ENCODE results near the gene ZBTB45.

ZBTB45 gene

DNA sequence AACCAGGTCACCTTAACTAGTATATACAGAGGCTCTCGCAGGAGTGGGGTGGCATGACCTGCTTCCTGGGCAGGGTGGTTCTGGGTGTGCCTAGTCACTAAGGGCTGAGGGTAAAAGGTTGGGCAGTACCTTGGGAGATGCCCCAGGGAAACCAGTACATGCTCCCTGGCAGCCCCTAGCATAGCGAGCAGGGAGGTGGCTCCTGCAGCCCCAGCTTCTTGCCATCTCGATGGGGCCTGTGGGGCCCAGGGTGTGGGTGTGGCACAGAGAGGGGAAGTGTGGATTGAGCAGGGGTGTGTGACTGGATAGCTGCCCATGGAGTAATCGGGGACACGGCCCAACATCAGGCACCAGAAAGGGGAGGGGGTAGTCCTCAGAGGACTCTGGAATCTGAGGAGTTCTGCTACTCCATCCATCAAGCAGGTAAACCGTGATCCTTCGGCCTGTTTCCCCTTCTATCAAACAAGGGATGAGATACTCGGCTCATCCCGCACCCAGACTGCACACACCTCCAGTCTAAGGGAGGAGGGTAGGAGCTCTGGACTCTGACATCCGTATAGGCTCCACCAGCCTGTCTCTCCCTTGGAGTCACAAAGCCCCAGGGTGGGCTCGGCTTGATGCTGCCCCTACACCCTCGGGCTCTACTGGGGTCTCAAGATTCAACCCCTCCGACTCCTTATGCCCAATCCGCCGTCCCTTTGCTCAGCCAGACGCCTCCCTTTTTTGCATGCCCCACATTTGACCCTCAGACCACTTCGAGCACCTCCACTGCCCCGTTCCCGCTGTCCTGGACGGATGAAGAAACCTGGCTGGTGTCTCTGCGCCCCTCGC, 1.1 kb downstream of the ZBTB45 start (continued):
- TF ChIP-seq PBX3 (CRISPR knock-in tag; IDR thresholded peaks at IDR 0.05) (0 out of 2 replicates have a peak, but pooled peaks have one; percentile 53), KLF9 (tag by site-specific recombination; IDR thresholded peaks at IDR 0.05; ENCODE audit: low read depth) (peak; percentile 45; the same call in 1 of the 2 replicates), ZNF692 (tag by site-specific recombination; IDR thresholded peaks at IDR 0.05) (peak; percentile 62; the same call in 1 of the 2 replicates), AEBP2 (tag by site-specific recombination; IDR thresholded peaks at IDR 0.05; ENCODE audit: borderline replicate concordance) (no peak), YY1 (tag by site-specific recombination; IDR thresholded peaks at IDR 0.05) (no peak)

GRCh38 chr19:58516964-58517833, 2.4 kb downstream of the ZBTB45 start:
- Histone ChIP-seq H3K27ac (ENCODE audit: extremely low read depth, low read depth, low read length) (no peak overlapping the region), H3K4me3 (ENCODE audit: low read depth, low read length) (no peak overlapping the region), H3K4me1 (ENCODE audit: control insufficient read depth, insufficient read depth, low read length) (peaks cover 10% of the 10 kb centered on the region), H3K9me3 (ENCODE audit: control insufficient read depth, insufficient read depth, low read depth, low read length) (no peaks in the 10 kb centered on the region), H3K36me3 (ENCODE audit: control insufficient read depth in 2 of 2, insufficient read depth in 1 of 2, low read length in 2 of 2) (peaks cover 0 to 27% of the 10 kb centered on the region in 2 experiments; a peak in 1 of 3 replicates)
- TF ChIP-seq ZNF140 (tag by site-specific recombination; IDR thresholded peaks at IDR 0.05) = no peak
- 0 out of 2 replicates have a peak, but pooled peaks have one; percentile 79 for TF ChIP-seq HOXC10 (CRISPR knock-in tag; IDR thresholded peaks at IDR 0.05)
- TF ChIP-seq HOXD13 (CRISPR knock-in tag; IDR thresholded peaks at IDR 0.05; ENCODE audit: borderline replicate concordance) = no peak
- no peak for TF ChIP-seq ZNF501 (tag by site-specific recombination; IDR thresholded peaks at IDR 0.05)
- TF ChIP-seq ZNF600 (tag by site-specific recombination; IDR thresholded peaks at IDR 0.05) = no peak
- no peak for TF ChIP-seq HOXA7 (CRISPR knock-in tag; IDR thresholded peaks at IDR 0.05; ENCODE audit: borderline replicate concordance)
- TF ChIP-seq ZNF433 (tag by site-specific recombination; IDR thresholded peaks at IDR 0.05; ENCODE audit: low read depth) = no peak
- CTCF ChIA-PET = interaction anchor here (0.6 to 3.1 kb wide), 6 partner anchors 17 to 1998 kb away, joined by 3 to 26 read pairs (median 4); no protein-coding TSS in a partner anchor
- POLR2A ChIA-PET = interaction anchor here (0.6 to 1.6 kb wide), 5 partner anchors 12 to 42 kb away, joined by 3 to 7 read pairs (median 3); partner anchors contain the start of genes CHMP2A and TRIM28

DNA sequence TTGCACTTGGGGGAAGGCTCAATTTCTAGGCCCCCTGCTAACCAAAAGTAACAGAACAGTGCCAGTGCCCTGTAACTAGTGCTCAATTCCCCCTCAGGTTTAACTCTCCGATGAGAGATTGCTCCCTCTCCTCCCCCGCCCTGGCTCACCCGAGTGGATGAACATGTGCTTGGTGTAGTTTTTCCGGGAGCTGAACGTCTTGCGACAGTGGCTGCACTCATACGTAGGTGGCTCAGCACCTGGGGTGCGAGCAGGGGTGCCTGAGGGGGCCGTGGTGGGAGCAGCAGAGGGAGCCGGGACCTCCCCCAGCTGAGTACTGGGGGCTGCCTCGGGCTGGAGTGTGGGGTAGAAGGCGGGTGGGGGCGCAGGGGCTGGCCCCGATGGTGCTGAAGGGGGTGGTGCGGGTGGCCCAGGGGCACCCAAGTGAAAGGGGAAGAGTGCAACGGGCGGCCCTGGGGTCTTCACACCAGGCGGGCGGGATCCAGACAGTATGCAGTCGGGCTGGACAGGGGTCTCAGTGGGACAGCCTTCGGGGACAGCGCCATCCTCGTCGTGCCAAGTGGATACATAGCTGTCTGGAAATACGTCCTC, 3.3 kb downstream of the ZBTB45 start:
- CTCF ChIA-PET = interaction anchor here (0.6 kb wide), 1 partner anchor 50 kb away, joined by 5 read pairs; no protein-coding TSS in a partner anchor

More for the DNA sequence above, 3.3 kb downstream of the ZBTB45 start:
- no peaks in the 10 kb centered on the region for H3K9me3 ChIP-seq (ENCODE audit: control insufficient read depth, insufficient read depth, low read depth, low read length)
- peaks cover 10% of the 10 kb centered on the region for H3K4me1 ChIP-seq (ENCODE audit: control insufficient read depth, insufficient read depth, low read length)
- no peak overlapping the region for H3K4me3 ChIP-seq (ENCODE audit: low read depth, low read length)
- POLR2A ChIA-PET = interaction anchor here (0.9 kb wide), 1 partner anchor 28 kb away, joined by 3 read pairs; the partner anchor contains the start of gene TRIM28
- TF ChIP-seq ZNF302 (tag by site-specific recombination; IDR thresholded peaks at IDR 0.05; ENCODE audit: low read depth) (no peak), HOXC10 (CRISPR knock-in tag; IDR thresholded peaks at IDR 0.05) (0 out of 2 replicates have a peak, but pooled peaks have one; percentile 10)
- H3K27ac ChIP-seq (ENCODE audit: extremely low read depth, low read depth, low read length) = no peak overlapping the region
- H3K36me3 ChIP-seq (ENCODE audit: control insufficient read depth in 2 of 2, insufficient read depth in 1 of 2, low read length in 2 of 2) = peaks cover 0 to 27% of the 10 kb centered on the region in 2 experiments; a peak in 1 of 3 replicates
